Mesendoderm (in vitro differentiated cells): Measurements from ENCODE around the gene CREB1.
"Not testable (repeated sequence)": the region's sequence is repeated elsewhere in the genome, so short reads cannot be mapped to it uniquely, and the experiment has no call there.

Source experiments
- DNase-seq: peaks from one replicate; pipeline ENCODE4 v3.0.0; 2013
- H2AK5ac ChIP-seq: 2 replicates; pipeline ENCODE4 v1.6.1; 2013; ENCODE audit warnings: low read length, inconsistent platforms
- H2BK120ac ChIP-seq: 2 replicates; pipeline ENCODE4 v1.6.1; 2013; ENCODE audit warnings: low read depth, mild to moderate bottlenecking, low read length, moderate library complexity, mixed read lengths
- H2BK15ac ChIP-seq: replicated peaks from 2 replicates; pipeline ENCODE4 v1.6.1; 2013; ENCODE audit warnings: low read depth, mild to moderate bottlenecking, moderate library complexity
- H2BK5ac ChIP-seq: 2 replicates; pipeline ENCODE4 v1.6.1; 2013; ENCODE audit warnings: low read length, inconsistent platforms
- H3K18ac ChIP-seq: 2 replicates; pipeline ENCODE4 v1.6.1; 2013; ENCODE audit warnings: mild to moderate bottlenecking, low read length, mixed read lengths
- H3K23ac ChIP-seq: one replicate; pipeline ENCODE4 v1.6.1; 2013; ENCODE audit warnings: low read length
- H3K27ac ChIP-seq: 2 replicates; pipeline ENCODE4 v1.5.1; 2013; ENCODE audit warnings: low read depth, mild to moderate bottlenecking, inconsistent platforms, low read length, moderate library complexity
- H3K27me3 ChIP-seq: 2 replicates; pipeline ENCODE4 v1.6.1; 2013; ENCODE audit warnings: low read length, control low read depth, mild to moderate bottlenecking, inconsistent platforms; ENCODE audit not compliant: insufficient read depth, poor library complexity
- H3K36me3 ChIP-seq: 2 replicates; pipeline ENCODE4 v1.6.1; 2013; ENCODE audit warnings: low read length, inconsistent platforms; ENCODE audit not compliant: control insufficient read depth, insufficient read depth
- H3K4ac ChIP-seq: one replicate; pipeline ENCODE4 v1.6.1; 2013; ENCODE audit warnings: low read depth, mild to moderate bottlenecking, low read length, moderate library complexity
- H3K4me1 ChIP-seq: 2 replicates; pipeline ENCODE4 v1.6.1; 2013; ENCODE audit warnings: low read depth, low read length, inconsistent platforms; ENCODE audit not compliant: control insufficient read depth
- H3K4me2 ChIP-seq: 2 replicates; pipeline ENCODE4 v1.6.1; 2013; ENCODE audit warnings: low read length
- H3K4me3 ChIP-seq: 2 replicates; pipeline ENCODE4 v1.5.1; 2013; ENCODE audit warnings: mild to moderate bottlenecking, low read length
- H3K56ac ChIP-seq: one replicate; pipeline ENCODE4 v1.6.1; 2013; ENCODE audit warnings: low read length
- H3K79me1 ChIP-seq: 2 replicates; pipeline ENCODE4 v1.6.1; 2013; ENCODE audit warnings: low read length, inconsistent platforms
- H3K79me2 ChIP-seq: 2 replicates; pipeline ENCODE4 v1.6.1; 2013; ENCODE audit warnings: mild to moderate bottlenecking, low read length; ENCODE audit not compliant: control insufficient read depth, insufficient read depth
- H3K9ac ChIP-seq: 2 replicates; pipeline ENCODE4 v1.6.1; 2013; ENCODE audit warnings: low read length, inconsistent platforms
- H4K5ac ChIP-seq: one replicate; pipeline ENCODE4 v1.6.1; 2013; ENCODE audit warnings: low read length
- H4K8ac ChIP-seq: one replicate; pipeline ENCODE4 v1.6.1; 2013; ENCODE audit warnings: low read depth, mild to moderate bottlenecking, control low read depth, low read length, moderate library complexity
- WGBS: extraction: QIAGEN DNeasy Blood & Tissue Kit; methylation state at CpG from one replicate; pipeline ENCODE4 v1.1.7; 2013; ENCODE audit warnings: low lambda C conversion rate, missing lambda C conversion rate; ENCODE audit not compliant: insufficient coverage; ENCODE audit errors: extremely low coverage; 5-methylcytosine and 5-hydroxymethylcytosine counted together

CREB1 gene

DNA sequence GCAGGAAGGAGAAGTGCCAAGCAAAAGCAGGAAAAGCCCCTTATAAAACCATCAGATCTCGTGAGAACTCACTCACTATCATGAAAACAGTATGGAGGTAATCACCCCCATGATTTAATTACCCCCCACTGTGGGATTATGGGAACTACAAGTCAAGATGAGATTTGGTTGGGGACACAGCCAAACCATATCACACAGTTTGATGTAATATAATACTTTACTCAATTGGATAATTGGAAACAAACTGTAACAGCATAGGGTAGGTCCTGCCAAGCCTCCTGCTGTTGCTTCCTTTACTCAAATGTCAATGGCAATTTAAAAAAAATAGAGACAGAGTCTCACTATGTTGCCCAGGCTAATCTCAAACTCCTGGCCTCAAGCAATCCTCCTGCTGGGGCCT, 110.9 kb downstream of the CREB1 start:
- H3K23ac ChIP-seq = no peak overlapping the region
- no peak overlapping the region for H2BK120ac ChIP-seq
- no peak overlapping the region for H4K5ac ChIP-seq
- H3K36me3 ChIP-seq = no peaks in the 10 kb centered on the region
- H3K79me2 ChIP-seq = no peaks in the 10 kb centered on the region
- no peak overlapping the region for H3K4me2 ChIP-seq
- no peak overlapping the region for H3K4ac ChIP-seq
- no peak overlapping the region for H2BK5ac ChIP-seq
- no CpG with 5 or more reads among the region's 1 CpG for WGBS
- H2AK5ac ChIP-seq = no peak overlapping the region
- H2BK15ac ChIP-seq = no peak overlapping the region
- no peak overlapping the region for H3K27ac ChIP-seq
- no peak overlapping the region for H3K4me3 ChIP-seq
- H3K18ac ChIP-seq = no peak overlapping the region
- H3K27me3 ChIP-seq = no peaks in the 10 kb centered on the region
- no peak overlapping the region for H3K56ac ChIP-seq
- H4K8ac ChIP-seq = no peak overlapping the region
- no peak for DNase-seq
- no peaks in the 10 kb centered on the region for H3K79me1 ChIP-seq
- no peak overlapping the region for H3K9ac ChIP-seq
- no peaks in the 10 kb centered on the region for H3K4me1 ChIP-seq

DNA sequence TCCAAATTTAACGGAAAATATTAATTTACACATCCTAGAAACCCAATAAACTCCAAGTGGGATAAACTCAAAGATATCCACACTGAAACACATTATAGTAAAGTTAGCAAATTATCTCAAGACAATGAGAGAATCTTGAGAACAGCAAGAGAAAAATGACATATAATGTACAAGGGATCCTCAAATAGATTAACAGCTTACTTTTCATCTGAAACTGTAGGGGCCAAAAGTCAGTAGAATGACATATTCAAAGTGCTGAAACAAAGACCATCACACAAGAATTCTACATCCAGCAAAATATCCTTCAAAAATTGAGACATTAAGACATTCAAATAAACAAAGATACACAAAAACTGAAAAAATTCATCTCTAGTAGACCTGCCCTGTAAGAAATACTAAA, 114.1 kb downstream of the CREB1 start:
- no peak overlapping the region for H3K4me3 ChIP-seq
- H4K5ac ChIP-seq = no peak overlapping the region
- H3K4me1 ChIP-seq = no peaks in the 10 kb centered on the region
- H3K36me3 ChIP-seq = no peaks in the 10 kb centered on the region
- no peak overlapping the region for H3K4ac ChIP-seq
- no peak for DNase-seq
- H3K79me1 ChIP-seq = no peaks in the 10 kb centered on the region
- no peak overlapping the region for H2BK120ac ChIP-seq
- no peak overlapping the region for H3K4me2 ChIP-seq
- H3K56ac ChIP-seq = no peak overlapping the region
- no peak overlapping the region for H3K27ac ChIP-seq
- no peak overlapping the region for H2AK5ac ChIP-seq
- no peak overlapping the region for H3K18ac ChIP-seq
- no peak overlapping the region for H2BK5ac ChIP-seq
- H3K79me2 ChIP-seq = no peaks in the 10 kb centered on the region
- H3K23ac ChIP-seq = no peak overlapping the region
- no peak overlapping the region for H4K8ac ChIP-seq
- no peak overlapping the region for H3K9ac ChIP-seq
- WGBS = no CpG with 5 or more reads among the region's 1 CpG
- H3K27me3 ChIP-seq = no peaks in the 10 kb centered on the region
- H2BK15ac ChIP-seq = no peak overlapping the region

DNA sequence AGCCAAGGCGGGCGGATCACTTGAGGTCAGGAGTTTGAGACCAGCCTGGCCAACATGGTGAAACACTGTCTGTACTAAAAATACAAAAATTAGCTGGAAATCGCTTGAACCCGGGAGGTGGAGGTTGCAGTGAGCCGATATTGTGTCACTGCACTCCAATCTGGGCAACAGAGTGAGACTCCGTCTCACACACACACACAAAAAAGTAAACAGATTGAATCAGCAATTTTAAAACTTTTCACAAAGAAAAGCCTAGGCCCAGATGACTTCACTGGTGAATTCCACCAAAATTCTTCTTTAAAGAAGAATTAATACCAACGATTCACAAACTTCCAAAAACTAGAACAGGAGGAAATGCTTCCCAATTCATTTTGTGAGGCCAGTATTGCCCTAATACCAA, 116.8 kb downstream of the CREB1 start:
- H4K8ac ChIP-seq, DNase-seq, H2BK15ac ChIP-seq, H2BK5ac ChIP-seq, H3K4me1 ChIP-seq, H3K4me3 ChIP-seq, H3K56ac ChIP-seq, H3K27me3 ChIP-seq, H3K23ac ChIP-seq, H4K5ac ChIP-seq, H3K27ac ChIP-seq, H3K4ac ChIP-seq, H3K9ac ChIP-seq, H2BK120ac ChIP-seq, H3K79me2 ChIP-seq, H3K79me1 ChIP-seq, H3K4me2 ChIP-seq, H3K36me3 ChIP-seq, H2AK5ac ChIP-seq: not testable (repeated sequence)
- WGBS = no CpG with 5 or more reads among the region's 7 CpGs
- peak overlapping the region; percentile 28 for H3K18ac ChIP-seq
